ENCODE results near the gene CTNNBIP1. TPM values are rescaled to one million over a fixed set of nuclear protein-coding genes. Genes with fewer than 3 reads are reported as not detected.

Gene CTNNBIP1
- total and polyA plus RNA-seq, 2 donors (not counting 1 experiment from before 2014, with no cell fraction given), result 6.9 to 8.7 TPM

GRCh38 chr1:9822490-9822889 lies 87.6 kb downstream of the CTNNBIP1 start:
- Histone ChIP-seq H4K20me1 (ENCODE audit: control insufficient read depth, insufficient read depth, low read length, poor library complexity, severe bottlenecking) (peaks cover 32% of the 10 kb centered on the region), H3K27me3 (replicated peaks in 1 of 4; ENCODE audit: control extremely low read depth in 1 of 4, control insufficient read depth in 3 of 4, insufficient read depth in 4 of 4, low read length in 3 of 4) (no peaks in the 10 kb centered on the region), H3K27ac (ENCODE audit: low read length in 2 of 2) (no peak overlapping the region), H3K79me2 (ENCODE audit: control insufficient read depth, insufficient read depth, low read length) (peaks cover 45% of the 10 kb centered on the region), H3K9me3 (ENCODE audit: control extremely low read depth in 1 of 3, control insufficient read depth in 2 of 3, insufficient read depth in 1 of 3, low read length in 2 of 3) (peaks cover 0 to 5% (median 0%) of the 10 kb centered on the region in 3 donors), H3K4me3 (ENCODE audit: control extremely low read depth in 1 of 5, extremely low read depth in 1 of 5, insufficient read depth in 1 of 5, low read depth in 2 of 5, low read length in 4 of 5) (peak overlapping the region; percentile 71 to 86 (median 77)), H3K4me1 (ENCODE audit: control insufficient read depth in 2 of 2, insufficient read depth in 2 of 2, low read length in 2 of 2) (peaks cover 38 to 39% of the 10 kb centered on the region in 2 donors), H3K9ac (ENCODE audit: low read length) (peak overlapping the region; percentile 77), H2AFZ (ENCODE audit: insufficient read depth, low read depth, low read length, poor library complexity, severe bottlenecking) (peak overlapping the region; percentile 98), H3K4me2 (replicated peaks; ENCODE audit: low read depth, low read length, poor library complexity, severe bottlenecking) (peak overlapping the region; percentile 97), H3K36me3 (replicated peaks in 1 of 2; ENCODE audit: control extremely low read depth in 1 of 2, control insufficient read depth in 1 of 2, extremely low read depth in 1 of 2, insufficient read depth in 2 of 2, low read length in 1 of 2) (no peaks in the 10 kb centered on the region)
- peak overlapping the region; percentile 95 for H3K4me3 Mint-ChIP-seq
- H3K4me1 Mint-ChIP-seq, result peaks cover 44% of the 10 kb centered on the region
- CTCF ChIA-PET, result interaction anchor here (0.5 to 1.1 kb wide), 2 partner anchors 20 to 38 kb away, joined by 3 read pairs; no protein-coding TSS in a partner anchor
- no peak for TF ChIP-seq EZH2 (IDR thresholded peaks at IDR 0.05; ENCODE audit: borderline replicate concordance, insufficient read depth, low read depth, low read length, poor library complexity, severe bottlenecking)
- TF ChIP-seq CTCF (IDR thresholded peaks at IDR 0.05), result no peak
- 0% methylated on average over 4 of the region's 8 CpGs for WGBS (ENCODE audit: insufficient coverage)
- ATAC-seq (ENCODE audit: low read depth) (no peak), DNase-seq (no peak)
- no peaks in the 10 kb centered on the region for H3K9me3 Mint-ChIP-seq (ENCODE audit: insufficient read depth)
- intact Hi-C loops (cut with micrococcal nuclease), result loop anchor here (2.0 to 5.0 kb wide), 2 partner anchors 38 to 45 kb away; no protein-coding TSS in a partner anchor
- H3K27me3 Mint-ChIP-seq, result no peaks in the 10 kb centered on the region
- POLR2A ChIA-PET, result no interaction called here
- H3K27ac Mint-ChIP-seq, result peak overlapping the region; percentile 94

- peak overlapping the region; percentile 95 for H3K4me3 Mint-ChIP-seq
- Histone ChIP-seq H3K9me3 (ENCODE audit: control extremely low read depth in 1 of 3, control insufficient read depth in 2 of 3, insufficient read depth in 1 of 3, low read length in 2 of 3) (peaks cover 0 to 5% (median 0%) of the 10 kb centered on the region in 3 donors), H2AFZ (ENCODE audit: insufficient read depth, low read depth, low read length, poor library complexity, severe bottlenecking) (no peak overlapping the region), H3K9ac (ENCODE audit: low read length) (no peak overlapping the region), H4K20me1 (ENCODE audit: control insufficient read depth, insufficient read depth, low read length, poor library complexity, severe bottlenecking) (peaks cover 32% of the 10 kb centered on the region), H3K27me3 (replicated peaks in 1 of 4; ENCODE audit: control extremely low read depth in 1 of 4, control insufficient read depth in 3 of 4, insufficient read depth in 4 of 4, low read length in 3 of 4) (no peaks in the 10 kb centered on the region), H3K27ac (ENCODE audit: low read length in 2 of 2) (no peak overlapping the region), H3K4me2 (replicated peaks; ENCODE audit: low read depth, low read length, poor library complexity, severe bottlenecking) (peak overlapping the region; percentile 97), H3K4me1 (ENCODE audit: control insufficient read depth in 2 of 2, insufficient read depth in 2 of 2, low read length in 2 of 2) (peaks cover 38 to 39% of the 10 kb centered on the region in 2 donors), H3K79me2 (ENCODE audit: control insufficient read depth, insufficient read depth, low read length) (peaks cover 53% of the 10 kb centered on the region), H3K36me3 (replicated peaks in 1 of 2; ENCODE audit: control extremely low read depth in 1 of 2, control insufficient read depth in 1 of 2, extremely low read depth in 1 of 2, insufficient read depth in 2 of 2, low read length in 1 of 2) (no peaks in the 10 kb centered on the region), H3K4me3 (ENCODE audit: control extremely low read depth in 1 of 5, extremely low read depth in 1 of 5, insufficient read depth in 1 of 5, low read depth in 2 of 5, low read length in 4 of 5) (no peak overlapping the region)
- H3K27ac Mint-ChIP-seq, result no peak overlapping the region
- DNase-seq (no peak), ATAC-seq (ENCODE audit: low read depth) (no peak)
- ChIA-PET CTCF (interaction anchor here (3.2 kb wide), 1 partner anchor 37 kb away, joined by 14 read pairs; no protein-coding TSS in a partner anchor), POLR2A (no interaction called here)
- TF ChIP-seq CTCF (IDR thresholded peaks at IDR 0.05), result no peak
- no peaks in the 10 kb centered on the region for H3K27me3 Mint-ChIP-seq
- H3K9me3 Mint-ChIP-seq (ENCODE audit: insufficient read depth), result no peaks in the 10 kb centered on the region
- intact Hi-C loops (cut with micrococcal nuclease), result loop anchor here (2.0 to 5.0 kb wide), 2 partner anchors 37 to 46 kb away; no protein-coding TSS in a partner anchor
- no CpG with 5 or more reads among the region's 4 CpGs for WGBS (ENCODE audit: insufficient coverage)
- peaks cover 44% of the 10 kb centered on the region for H3K4me1 Mint-ChIP-seq
Observed at GRCh38 chr1:9821710-9822109, 88.4 kb downstream of the CTNNBIP1 start.
